Cerebellar nuclear complex (tissue), 1 donor: Measurements from ENCODE around the gene SLC17A3.

Experiments used
- DNase-seq, 2 experiments: peaks; one replicate each; lab custom pipeline; 2025; lab: John Stamatoyannopoulos, UW

Gene SLC17A3

GRCh38 chr6:25835442-25836283 is 38.4 kb downstream of the SLC17A3 start:
- DNase-seq, result no peak

GRCh38 chr6:25834950-25835349 is 39.1 kb downstream of the SLC17A3 start:
- DNase-seq, result no peak

- DNase-seq, result no peak
Observed at GRCh38 chr6:25833136-25833535, 40.9 kb downstream of the SLC17A3 start.

GRCh38 chr6:25832670-25833069 is 41.4 kb downstream of the SLC17A3 start:
- no peak for DNase-seq

GRCh38 chr6:25832307-25832662 is 41.8 kb downstream of the SLC17A3 start:
- DNase-seq, result no peak

GRCh38 chr6:25831532-25832306 is 42.3 kb downstream of the SLC17A3 start, which contains the start of gene SLC17A1:
TSS of gene SLC17A1 (minus strand) at chr6:25832052. CDS start at chr6:25830557, 1,495 bp downstream.
- DNase-seq, result no peak

- DNase-seq, result no peak
Observed at GRCh38 chr6:25830458-25830857, 43.6 kb downstream of the SLC17A3 start.

GRCh38 chr6:25829375-25829774 is 44.7 kb downstream of the SLC17A3 start:
- no peak for DNase-seq

GRCh38 chr6:25821341-25821740 is 52.7 kb downstream of the SLC17A3 start:
- DNase-seq, result no peak

- DNase-seq, result no peak
Observed at GRCh38 chr6:25816252-25816651, 57.8 kb downstream of the SLC17A3 start.

- DNase-seq, result no peak
Observed at GRCh38 chr6:25815194-25815593, 58.8 kb downstream of the SLC17A3 start.

GRCh38 chr6:25804804-25805203 is 69.2 kb downstream of the SLC17A3 start:
- DNase-seq, result no peak

GRCh38 chr6:25801436-25801835 is 72.6 kb downstream of the SLC17A3 start:
- no peak for DNase-seq
